Spleen (tissue), 7 donors: ENCODE results near the gene CFAP57.

Source experiments
- CTCF ChIP-seq, 11 experiments: fragments of 200-600 bp in 7 of 11; fragments of 450-650 bp in 4 of 11; sonication (generic) in 4 of 11; IDR thresholded peaks in 8 of 11; conservative IDR thresholded peaks in 3 of 11; 1 replicate in 7 of 11; 2 replicates in 4 of 11; pipeline versions ENCODE4 v1.4.0 to v1.8.0; 2016 to 2021; ENCODE audit warnings: antibody characterized with exemption in 11 of 11, inconsistent platforms in 4 of 11, mild to moderate bottlenecking in 1 of 11
- POLR2A ChIP-seq, 3 donors: fragments of 450-650 bp; IDR thresholded peaks; one replicate each; pipeline ENCODE4 v1.5.1; 2017; ENCODE audit warnings: antibody characterized with exemption in 3 of 3, mild to moderate bottlenecking in 1 of 3
- POLR2AphosphoS5 ChIP-seq, 3 donors: sonication (generic); formaldehyde crosslinking; IDR thresholded peaks; one replicate each; pipeline ENCODE4 v1.5.1; 2017; ENCODE audit warnings: antibody characterized with exemption in 3 of 3
- donor health status: DM: no; HTN: no; CAD: no; lungs with moderate emphysema.
- donor health status: DM: no; HTN: no; CAD: no.
- donor health status: DM: no; HTN: no; CAD: no.

- no peak for TF ChIP-seq CTCF (IDR thresholded peaks at IDR 0.05 in 8 of 11, conservative IDR thresholded peaks at IDR 0.05 in 3 of 11)
- no peak for TF ChIP-seq POLR2A (IDR thresholded peaks at IDR 0.05)
- TF ChIP-seq POLR2AphosphoS5 (IDR thresholded peaks at IDR 0.05), result no peak
Observed at GRCh38 chr1:43267818-43268425, 95.8 kb downstream of the CFAP57 start.
